NCI-H82 (cell line): ENCODE data around the gene TMTC4.
A peak's percentile ranks its signal among the peaks of the same experiment; 100 is the strongest.
"Not testable (repeated sequence)": the region's sequence is repeated elsewhere in the genome, so short reads cannot be mapped to it uniquely, and the experiment has no call there.

ENCODE experiments used
- DNase-seq: peaks from one replicate; lab custom pipeline; 2025; lab: John Stamatoyannopoulos, UW

Gene TMTC4

GRCh38 chr13:100627120-100627519 is 47.5 kb downstream of the TMTC4 start:
- no peak for DNase-seq

- no peak for DNase-seq
Observed at GRCh38 chr13:100625447-100625846, 49.1 kb downstream of the TMTC4 start.

- DNase-seq, result peak; percentile 81
Observed at GRCh38 chr13:100620792-100621191, 53.8 kb downstream of the TMTC4 start.

- DNase-seq, result no peak
Observed at GRCh38 chr13:100619940-100620339, 54.7 kb downstream of the TMTC4 start.

GRCh38 chr13:100618897-100619296 is 55.7 kb downstream of the TMTC4 start:
- DNase-seq, result not testable (repeated sequence)

- no peak for DNase-seq
Observed at GRCh38 chr13:100613031-100613430, 61.6 kb downstream of the TMTC4 start.

- DNase-seq, result no peak
Observed at GRCh38 chr13:100611678-100612492, 62.7 kb downstream of the TMTC4 start.

- peak; percentile 84 for DNase-seq
Observed at GRCh38 chr13:100610391-100611347, 63.9 kb downstream of the TMTC4 start.

- DNase-seq, result no peak
Observed at GRCh38 chr13:100608906-100609305, 65.7 kb downstream of the TMTC4 start.

- DNase-seq, result no peak
Observed at GRCh38 chr13:100608489-100608888, 66.1 kb downstream of the TMTC4 start.

- DNase-seq, result no peak
Observed at GRCh38 chr13:100604918-100605710, 69.5 kb downstream of the TMTC4 start.

GRCh38 chr13:100602493-100603111 is 72.0 kb downstream of the TMTC4 start:
- DNase-seq, result no peak

- no peak for DNase-seq
Observed at GRCh38 chr13:100601716-100602115, 72.9 kb downstream of the TMTC4 start.

GRCh38 chr13:100600915-100601314 is 73.7 kb downstream of the TMTC4 start:
- DNase-seq, result no peak

- DNase-seq, result no peak
Observed at GRCh38 chr13:100600461-100600860, 74.1 kb downstream of the TMTC4 start.

- DNase-seq, result no peak
Observed at GRCh38 chr13:100597253-100597652, 77.3 kb downstream of the TMTC4 start.

GRCh38 chr13:100596516-100596915 is 78.1 kb downstream of the TMTC4 start:
- DNase-seq, result no peak

GRCh38 chr13:100594731-100595130 is 79.9 kb downstream of the TMTC4 start:
- peak; percentile 49 for DNase-seq

- DNase-seq, result no peak
Observed at GRCh38 chr13:100594255-100594654, 80.3 kb downstream of the TMTC4 start.

GRCh38 chr13:100589178-100589725 is 85.3 kb downstream of the TMTC4 start:
- DNase-seq, result peak; percentile 96
